CD14-positive monocyte (primary cell): ENCODE data around the gene CCT4. TPM values are rescaled to one million over a fixed set of nuclear protein-coding genes. Genes with fewer than 3 reads are reported as not detected.

Experiments used
- DNase-seq, 3 donors: peaks; one replicate each; pipeline ENCODE4 v3.0.0-alpha.2; 2011 to 2022
- H2AFZ ChIP-seq: 2 replicates; pipeline ENCODE4 v1.6.0; 2012; ENCODE audit warnings: mild to moderate bottlenecking, low read depth, low read length, inconsistent platforms; ENCODE audit not compliant: insufficient read depth, poor library complexity, severe bottlenecking
- H3K27ac ChIP-seq, 2 donors: 1 replicate in 1 of 2; 2 replicates in 1 of 2; pipeline ENCODE4 v1.5.1; 2012 to 2013; ENCODE audit warnings: low read length in 2 of 2, control low read depth in 1 of 2, inconsistent platforms in 1 of 2, low read depth in 1 of 2, mild to moderate bottlenecking in 1 of 2
- H3K27me3 ChIP-seq, 2 donors: one replicate each; pipeline versions ENCODE4 v1.6.0 to v1.6.1; 2011 to 2013; ENCODE audit warnings: low read length in 2 of 2; ENCODE audit not compliant: control insufficient read depth in 2 of 2, insufficient read depth in 2 of 2
- H3K36me3 ChIP-seq, 2 donors: replicated peaks in 1 of 2; 1 replicate in 1 of 2; 2 replicates in 1 of 2; pipeline versions ENCODE4 v1.5.1 to v1.6.1; 2012 to 2013; ENCODE audit warnings: low read length in 2 of 2, control low read depth in 1 of 2, inconsistent platforms in 1 of 2, mild to moderate bottlenecking in 1 of 2; ENCODE audit not compliant: insufficient read depth in 2 of 2, control insufficient read depth in 1 of 2
- H3K4me1 ChIP-seq, 2 donors: 1 replicate in 1 of 2; 2 replicates in 1 of 2; pipeline versions ENCODE4 v1.5.1 to v1.6.1; 2012 to 2013; ENCODE audit warnings: low read length in 2 of 2, control low read depth in 1 of 2, inconsistent platforms in 1 of 2, mild to moderate bottlenecking in 1 of 2, moderate library complexity in 1 of 2; ENCODE audit not compliant: insufficient read depth in 2 of 2, control insufficient read depth in 1 of 2
- H3K4me2 ChIP-seq: replicated peaks from 2 replicates; pipeline ENCODE3; 2012; ENCODE audit warnings: low read length, moderate library complexity, mild to moderate bottlenecking; ENCODE audit not compliant: poor library complexity, severe bottlenecking; ENCODE audit errors: extremely low read depth
- H3K4me3 ChIP-seq, 3 experiments: fragments of 200-600 bp in 1 of 3; sonication (generic) in 1 of 3; replicated peaks in 1 of 3; 1 replicate in 2 of 3; 2 replicates in 1 of 3; pipeline ENCODE4 v1.5.1; 2011 to 2013; ENCODE audit warnings: low read length in 3 of 3, mild to moderate bottlenecking in 3 of 3, control low read depth in 2 of 3, low read depth in 2 of 3, inconsistent platforms in 1 of 3, moderate library complexity in 1 of 3
- H3K79me2 ChIP-seq: 2 replicates; pipeline ENCODE4 v1.6.0; 2012; ENCODE audit warnings: mild to moderate bottlenecking, control low read depth, inconsistent platforms, low read length, moderate library complexity; ENCODE audit not compliant: insufficient read depth
- H3K9ac ChIP-seq: 2 replicates; pipeline ENCODE4 v1.6.0; 2017; ENCODE audit warnings: low read length, mild to moderate bottlenecking; ENCODE audit not compliant: insufficient read depth, poor library complexity, severe bottlenecking
- H3K9me3 ChIP-seq, 2 donors: replicated peaks in 1 of 2; 1 replicate in 1 of 2; 2 replicates in 1 of 2; pipeline versions ENCODE4 v1.5.1 to v1.6.1; 2012 to 2013; ENCODE audit warnings: low read length in 2 of 2, control low read depth in 1 of 2; ENCODE audit not compliant: control insufficient read depth in 1 of 2, insufficient read depth in 1 of 2
- H4K20me1 ChIP-seq: 2 replicates; pipeline ENCODE4 v1.6.0; 2012; ENCODE audit warnings: mild to moderate bottlenecking, low read length, control low read depth, moderate library complexity; ENCODE audit not compliant: insufficient read depth
- H3K27ac Mint-ChIP-seq, 7 donors: one replicate each; pipeline ENCODE4 v1.8.0; 2020; ENCODE audit warnings: mild to moderate bottlenecking in 7 of 7, mixed read lengths in 7 of 7, moderate library complexity in 6 of 7, inconsistent platforms in 2 of 7
- H3K27me3 Mint-ChIP-seq, 3 donors: one replicate each; pipeline ENCODE4 v1.8.0; 2021 to 2022; ENCODE audit warnings: low read depth in 3 of 3, mild to moderate bottlenecking in 3 of 3, mixed read lengths in 3 of 3, moderate library complexity in 3 of 3, inconsistent platforms in 1 of 3
- H3K36me3 Mint-ChIP-seq, 2 donors: one replicate each; pipeline ENCODE4 v1.8.0; 2020; ENCODE audit warnings: mixed read lengths in 2 of 2, inconsistent platforms in 1 of 2, mild to moderate bottlenecking in 1 of 2
- H3K4me1 Mint-ChIP-seq: one replicate; pipeline ENCODE4 v1.8.0; 2020; ENCODE audit warnings: mild to moderate bottlenecking, mixed read lengths
- H3K4me3 Mint-ChIP-seq, 2 donors: one replicate each; pipeline ENCODE4 v1.8.0; 2020; ENCODE audit warnings: mild to moderate bottlenecking in 2 of 2, mixed read lengths in 2 of 2, moderate library complexity in 1 of 2
- H3K9me3 Mint-ChIP-seq, 7 donors: one replicate each; pipeline ENCODE4 v1.8.0; 2020 to 2022; ENCODE audit warnings: mixed read lengths in 7 of 7, mild to moderate bottlenecking in 6 of 7, moderate library complexity in 6 of 7, inconsistent platforms in 2 of 7
- WGBS: methylation state at CpG from one replicate; pipeline ENCODE4 v1.1.5; 2013; ENCODE audit warnings: missing lambda C conversion rate; ENCODE audit not compliant: insufficient coverage; 5-methylcytosine and 5-hydroxymethylcytosine counted together
- intact Hi-C, 2 donors: fragments of 100-400 bp; cut with micrococcal nuclease; formaldehyde crosslinking; loops; one replicate each; pipeline versions ENCODE4 v1.15.0 to v1.15.1; 2023
- polyA plus RNA-seq, 3 donors: library from polyadenylated mRNA; depleted of rRNA in 1 of 3; unstranded in 2 of 3; stranded (reverse) in 1 of 3; fragments of 300-500 nt in 2 of 3; fragments of >200 nt in 1 of 3; fragmentation: Illumina TruSeq in 2 of 3; gene quantifications; 1 replicate in 2 of 3; 2 replicates in 1 of 3; pipeline ENCODE4 v1.2.3, GENCODE V29; 2012 to 2021
- TF ChIP-seq, protein P1 (sequence below): fragments of 200-600 bp; IDR thresholded peaks from one replicate; pipeline ENCODE4 v1.8.0; 2022; ENCODE audit warnings: antibody characterized with exemption, mild to moderate bottlenecking

Gene CCT4
- polyA plus RNA-seq, 3 donors: 26.1 to 78.1 (median 73.1) TPM

DNA sequence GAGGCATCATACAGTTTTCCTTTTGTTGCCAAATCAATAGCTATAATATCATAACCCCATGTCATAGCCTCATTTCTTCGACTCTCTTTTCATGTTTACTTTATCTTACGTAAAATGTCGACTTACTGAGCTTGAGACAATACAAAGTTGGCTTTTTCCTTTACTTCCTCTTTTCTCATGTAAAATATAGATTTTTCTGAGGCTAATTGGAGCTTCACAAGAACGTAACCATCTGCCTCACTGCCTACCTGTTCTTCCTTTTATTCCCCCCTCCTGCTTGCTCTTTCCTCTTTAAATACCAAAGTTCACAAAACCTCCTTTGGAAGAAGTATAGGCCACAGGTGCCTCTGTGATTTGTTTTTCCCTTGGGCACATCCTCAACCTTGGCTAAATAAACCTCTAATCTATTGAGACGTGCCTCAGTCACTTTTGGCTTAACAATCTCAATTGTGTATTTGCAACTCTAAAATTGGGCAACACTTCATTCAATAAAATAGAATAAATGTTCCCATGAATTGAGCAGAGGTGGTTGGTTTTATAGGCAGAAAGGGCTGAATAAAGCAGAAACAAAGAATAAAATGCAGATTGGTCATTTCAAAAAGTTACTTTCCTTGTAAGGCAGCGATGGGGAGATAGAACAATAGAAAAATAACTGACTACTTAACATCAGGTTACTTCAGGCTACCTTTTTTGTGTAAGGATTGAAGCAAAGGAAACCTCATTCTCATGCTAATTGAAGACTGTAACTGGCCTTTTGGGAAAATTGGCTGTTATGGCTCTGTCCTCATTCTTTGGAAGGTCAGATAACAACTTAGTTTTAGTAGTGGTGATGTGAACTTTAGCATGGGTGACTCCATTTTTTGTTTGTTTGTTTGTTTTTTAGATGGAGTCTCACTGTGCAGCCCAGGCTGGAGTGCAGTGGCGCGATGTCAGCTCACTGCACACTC lies 38.3 kb upstream of the CCT4 start:
- no peak for DNase-seq
- Mint-ChIP-seq H3K9me3 (peaks cover 0 to 4% (median 0%) of the 10 kb centered on the region in 7 donors), H3K4me3 (no peak overlapping the region), H3K4me1 (peaks cover 4% of the 10 kb centered on the region), H3K27ac (no peak overlapping the region), H3K36me3 (peaks cover 11 to 17% of the 10 kb centered on the region in 2 donors), H3K27me3 (peaks cover 0 to 1% (median 1%) of the 10 kb centered on the region in 3 donors)
- peaks cover 0 to 4% of the 10 kb centered on the region in 2 donors for H3K36me3 ChIP-seq
- intact Hi-C loops: no loop called here
- H3K4me2 ChIP-seq: no peak overlapping the region
- WGBS: 67% methylated on average over 3 of the region's 8 CpGs
- H2AFZ ChIP-seq: no peak overlapping the region
- H3K27ac ChIP-seq: no peak overlapping the region
- H3K4me1 ChIP-seq: no peaks in the 10 kb centered on the region
- TF ChIP-seq, protein P1, sequence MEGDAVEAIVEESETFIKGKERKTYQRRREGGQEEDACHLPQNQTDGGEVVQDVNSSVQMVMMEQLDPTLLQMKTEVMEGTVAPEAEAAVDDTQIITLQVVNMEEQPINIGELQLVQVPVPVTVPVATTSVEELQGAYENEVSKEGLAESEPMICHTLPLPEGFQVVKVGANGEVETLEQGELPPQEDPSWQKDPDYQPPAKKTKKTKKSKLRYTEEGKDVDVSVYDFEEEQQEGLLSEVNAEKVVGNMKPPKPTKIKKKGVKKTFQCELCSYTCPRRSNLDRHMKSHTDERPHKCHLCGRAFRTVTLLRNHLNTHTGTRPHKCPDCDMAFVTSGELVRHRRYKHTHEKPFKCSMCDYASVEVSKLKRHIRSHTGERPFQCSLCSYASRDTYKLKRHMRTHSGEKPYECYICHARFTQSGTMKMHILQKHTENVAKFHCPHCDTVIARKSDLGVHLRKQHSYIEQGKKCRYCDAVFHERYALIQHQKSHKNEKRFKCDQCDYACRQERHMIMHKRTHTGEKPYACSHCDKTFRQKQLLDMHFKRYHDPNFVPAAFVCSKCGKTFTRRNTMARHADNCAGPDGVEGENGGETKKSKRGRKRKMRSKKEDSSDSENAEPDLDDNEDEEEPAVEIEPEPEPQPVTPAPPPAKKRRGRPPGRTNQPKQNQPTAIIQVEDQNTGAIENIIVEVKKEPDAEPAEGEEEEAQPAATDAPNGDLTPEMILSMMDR: no peak
- H3K27me3 ChIP-seq: no peaks in the 10 kb centered on the region
- no peak overlapping the region for H3K4me3 ChIP-seq
- H3K79me2 ChIP-seq: no peaks in the 10 kb centered on the region
- no peaks in the 10 kb centered on the region for H3K9me3 ChIP-seq
- no peaks in the 10 kb centered on the region for H4K20me1 ChIP-seq
- H3K9ac ChIP-seq: no peak overlapping the region

DNA sequence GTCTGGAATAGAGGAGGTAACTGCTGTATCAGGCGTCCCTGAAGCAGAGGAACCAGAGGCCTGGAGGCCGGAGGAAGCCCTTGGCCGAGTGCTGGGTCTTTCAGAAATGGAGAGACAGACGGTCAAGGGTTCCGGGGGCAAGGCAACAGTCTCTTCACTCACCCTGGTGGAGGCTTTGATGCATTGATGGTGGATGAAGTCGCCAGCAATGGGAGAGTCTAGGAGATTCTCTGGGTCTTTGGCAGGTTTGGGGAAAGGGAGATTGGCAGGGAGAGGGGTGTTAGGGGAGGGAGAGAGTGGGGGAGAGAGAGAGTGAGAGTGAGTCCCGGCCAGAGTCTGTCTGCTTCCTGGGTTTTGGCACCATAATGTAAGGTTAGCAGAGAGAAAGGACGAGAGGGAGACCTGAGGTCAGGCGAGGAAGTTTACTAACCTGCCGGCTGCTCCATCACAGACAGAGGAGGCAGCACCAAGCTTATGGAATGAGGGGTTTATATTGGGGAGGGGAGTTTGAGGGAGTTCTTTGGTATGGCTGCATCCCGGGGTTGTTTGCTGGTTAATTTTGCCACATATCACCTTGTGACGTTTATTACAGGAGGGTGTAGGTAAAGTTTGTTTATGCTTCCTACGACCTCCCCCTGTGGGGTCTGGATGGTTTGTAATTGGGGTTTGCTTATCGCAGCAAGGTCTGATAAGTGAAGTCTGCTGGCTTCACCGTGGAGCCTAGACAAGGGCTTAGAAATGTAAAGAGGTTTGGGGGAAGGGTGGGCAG lies 36.6 kb upstream of the CCT4 start:
- Histone ChIP-seq H2AFZ (no peak overlapping the region), H4K20me1 (no peaks in the 10 kb centered on the region), H3K36me3 (peaks cover under 1 to 9% of the 10 kb centered on the region in 2 donors), H3K9ac (no peak overlapping the region), H3K4me1 (no peaks in the 10 kb centered on the region), H3K4me2 (no peak overlapping the region), H3K27ac (no peak overlapping the region), H3K4me3 (no peak overlapping the region), H3K9me3 (no peaks in the 10 kb centered on the region), H3K79me2 (no peaks in the 10 kb centered on the region), H3K27me3 (no peaks in the 10 kb centered on the region)
- intact Hi-C loops: no loop called here
- H3K4me3 Mint-ChIP-seq: no peak overlapping the region
- H3K4me1 Mint-ChIP-seq: peaks cover 4% of the 10 kb centered on the region
- H3K27ac Mint-ChIP-seq: peak overlapping the region in 1 of 7 donors; percentile 28
- H3K27me3 Mint-ChIP-seq: peaks cover 0 to 1% (median 1%) of the 10 kb centered on the region in 3 donors
- peaks cover 15 to 26% of the 10 kb centered on the region in 2 donors for H3K36me3 Mint-ChIP-seq
- TF ChIP-seq, protein P1: no peak
- H3K9me3 Mint-ChIP-seq: peaks cover 0 to 4% (median 0%) of the 10 kb centered on the region in 7 donors
- 98% methylated on average over 13 of the region's 15 CpGs for WGBS
- no peak for DNase-seq
